ENCODE results near the gene MEOX2. TPM values are rescaled to one million over a fixed set of nuclear protein-coding genes. Genes with fewer than 3 reads are reported as not detected.
A peak's percentile ranks its signal among the peaks of the same experiment; 100 is the strongest.

MEOX2 gene
- total and polyA plus RNA-seq, 2 of the 8 experiments (the other 6 are each of a cell fraction or from before 2014, with no cell fraction given) = 0.05 to 0.19 TPM

GRCh38 chr7:15688279-15688626 lies 1.8 kb upstream of the MEOX2 start:
- Histone ChIP-seq H3K18ac (ENCODE audit: extremely low read depth, low read length) (no peak overlapping the region), H3K27ac (ENCODE audit: low read depth, low read length) (no peak overlapping the region), H3K23ac (ENCODE audit: insufficient read length) (no peak overlapping the region), H4K5ac (ENCODE audit: insufficient read length, low read depth, low read length) (no peak overlapping the region), H2AFZ (ENCODE audit: low read length) (no peak overlapping the region), H3K4me1 (replicated peaks in 1 of 4; ENCODE audit: control insufficient read depth in 3 of 4, insufficient read depth in 4 of 4, low read length in 3 of 4) (peaks cover 0 to 25% (median 9%) of the 10 kb centered on the region in 4 experiments; a peak in 6 of 7 replicates), H2BK15ac (ENCODE audit: low read length) (no peak overlapping the region), H3K4me3 (ENCODE audit: extremely low read depth in 1 of 4, insufficient read depth in 2 of 4, low read depth in 3 of 4, low read length in 4 of 4) (peak overlapping the region in 2 of 4 experiments; percentile 10 to 67; a peak in 3 of 8 replicates), H3K36me3 (ENCODE audit: control insufficient read depth in 2 of 4, insufficient read depth in 4 of 4, low read length in 3 of 4) (no peaks in the 10 kb centered on the region), H2AK5ac (ENCODE audit: low read depth, low read length) (no peak overlapping the region), H2BK20ac (ENCODE audit: low read length) (no peak overlapping the region), H3K4me2 (ENCODE audit: insufficient read depth in 1 of 2, low read depth in 2 of 2, low read length in 2 of 2) (peak overlapping the region; percentile 77 to 97), H2BK5ac (ENCODE audit: low read depth, low read length) (no peak overlapping the region), H3K14ac (ENCODE audit: insufficient read length) (no peak overlapping the region), H3K9me3 (ENCODE audit: insufficient read depth in 2 of 2, low read depth in 1 of 2, low read length in 1 of 2) (no peaks in the 10 kb centered on the region), H3K9ac (replicated peaks in 1 of 4; ENCODE audit: extremely low read depth in 1 of 4, low read depth in 3 of 4, low read length in 3 of 4) (no peak overlapping the region), H3K56ac (replicated peaks; ENCODE audit: insufficient read length, low read depth, low read length) (no peak overlapping the region), H4K8ac (ENCODE audit: extremely low read depth, insufficient read depth, low read length) (no peak overlapping the region), H3K4ac (replicated peaks; ENCODE audit: insufficient read length, low read depth, low read length) (no peak overlapping the region), H3K79me1 (ENCODE audit: low read depth, low read length) (no peaks in the 10 kb centered on the region), H4K91ac (replicated peaks; ENCODE audit: insufficient read length, low read length) (no peak overlapping the region), H4K20me1 (replicated peaks in 1 of 2; ENCODE audit: control insufficient read depth in 1 of 2, insufficient read depth in 2 of 2, low read length in 2 of 2) (peaks cover 0 to 1% of the 10 kb centered on the region in 2 experiments), H2BK12ac (ENCODE audit: low read depth, low read length) (no peak overlapping the region), H3K79me2 (ENCODE audit: control insufficient read depth in 1 of 2, insufficient read depth in 2 of 2, low read length in 2 of 2) (no peaks in the 10 kb centered on the region), H3K27me3 (replicated peaks in 1 of 4; ENCODE audit: control insufficient read depth in 3 of 4, extremely low read depth in 1 of 4, insufficient read depth in 3 of 4, low read length in 3 of 4) (peaks cover 22 to 50% (median 43%) of the 10 kb centered on the region in 4 experiments), H2BK120ac (replicated peaks; ENCODE audit: low read depth, low read length) (no peak overlapping the region), H3K23me2 (ENCODE audit: low read depth, low read length) (peaks cover 20% of the 10 kb centered on the region; the same call in 1 of the 2 replicates)
- no peak for TF ChIP-seq EZH2 (IDR thresholded peaks at IDR 0.05; ENCODE audit: low read depth, low read length, severe bottlenecking)
- no peak for TF ChIP-seq GTF2F1 (IDR thresholded peaks at IDR 0.05; ENCODE audit: borderline replicate concordance, low read depth, low read length)
- TF ChIP-seq CHD2 (IDR thresholded peaks at IDR 0.05; ENCODE audit: low read length) = no peak
- TF ChIP-seq SIN3A (conservative IDR thresholded peaks at IDR 0.05 in 1 of 2, IDR thresholded peaks at IDR 0.05 in 1 of 2; ENCODE audit: low read depth in 1 of 2, low read length in 2 of 2) = no peak
- no peak for TF ChIP-seq GABPA (IDR thresholded peaks at IDR 0.05; ENCODE audit: borderline replicate concordance, insufficient read depth, low read length)
- no peak for TF ChIP-seq MAFK (IDR thresholded peaks at IDR 0.05; ENCODE audit: low read depth, low read length)
- no peak for TF ChIP-seq NRF1 (IDR thresholded peaks at IDR 0.05; ENCODE audit: low read depth, low read length)
- TF ChIP-seq RBBP5 (IDR thresholded peaks at IDR 0.05; ENCODE audit: borderline replicate concordance, low read depth, low read length) = no peak
- no peak for TF ChIP-seq RFX5 (IDR thresholded peaks at IDR 0.05; ENCODE audit: borderline replicate concordance, low read depth, low read length)
- no peak for TF ChIP-seq KDM1A (IDR thresholded peaks at IDR 0.05; ENCODE audit: borderline replicate concordance, low read length)
- no peak for TF ChIP-seq NANOG (IDR thresholded peaks at IDR 0.05; ENCODE audit: insufficient read depth, low read depth, low read length, poor library complexity, severe bottlenecking)
- TF ChIP-seq TAF7 (optimal IDR thresholded peaks at IDR 0.05; ENCODE audit: borderline replicate concordance, low read depth, low read length) = no peak
- no peak for TF ChIP-seq TCF12 (IDR thresholded peaks at IDR 0.05; ENCODE audit: low read depth, low read length)
- 6% methylated on average over 10 of the region's 10 CpGs; no CpG with 5 or more reads in 1 of the 2 experiments for WGBS, 2 experiments (ENCODE audit: extremely low coverage in 1 of 2, insufficient coverage in 1 of 2, insufficient read length in 1 of 2, insufficient replicate concordance in 2 of 2, low coverage in 1 of 2, low lambda C conversion rate in 2 of 2, missing lambda C conversion rate in 1 of 2)
- POLR2A ChIA-PET (ENCODE audit: partially characterized antibody) = no interaction called here
- FAIRE-seq = no peak
- CTCF ChIA-PET (ENCODE audit: partially characterized antibody) = interaction anchor here (0.7 to 2.3 kb wide), 5 partner anchors 9 to 362 kb away, joined by 3 to 11 read pairs (median 3); no protein-coding TSS in a partner anchor
- no peak for DNase-seq (ENCODE audit: low read depth in 1 of 2, low spot score in 2 of 2)

Data from H1 (cell line).